Measurements from ENCODE around the gene LEFTY1.

DNA sequence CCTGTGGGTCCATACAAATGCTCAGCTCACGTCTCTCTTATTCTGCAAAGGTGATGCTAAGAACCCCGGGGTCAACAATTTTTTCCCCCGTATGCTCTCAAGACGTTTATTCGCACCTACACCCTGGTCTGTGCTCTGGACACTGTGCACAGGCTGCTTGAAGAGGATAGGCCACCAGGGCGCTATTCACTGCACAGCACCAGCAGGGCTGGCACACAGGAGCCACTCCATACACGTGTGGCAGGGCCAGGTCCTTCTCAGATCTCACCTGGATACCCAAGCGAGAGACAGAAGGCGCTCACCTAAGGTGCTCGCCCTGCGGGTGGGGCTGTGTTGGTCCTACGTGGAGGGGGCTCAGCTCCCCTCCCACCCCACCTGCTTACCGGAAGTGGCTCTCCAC, 23.4 kb downstream of the LEFTY1 start:
- TF ChIP-seq TCF7L2 (IDR thresholded peaks at IDR 0.05; ENCODE audit: low read depth, low read length) = no peak
- TF ChIP-seq, protein P1, sequence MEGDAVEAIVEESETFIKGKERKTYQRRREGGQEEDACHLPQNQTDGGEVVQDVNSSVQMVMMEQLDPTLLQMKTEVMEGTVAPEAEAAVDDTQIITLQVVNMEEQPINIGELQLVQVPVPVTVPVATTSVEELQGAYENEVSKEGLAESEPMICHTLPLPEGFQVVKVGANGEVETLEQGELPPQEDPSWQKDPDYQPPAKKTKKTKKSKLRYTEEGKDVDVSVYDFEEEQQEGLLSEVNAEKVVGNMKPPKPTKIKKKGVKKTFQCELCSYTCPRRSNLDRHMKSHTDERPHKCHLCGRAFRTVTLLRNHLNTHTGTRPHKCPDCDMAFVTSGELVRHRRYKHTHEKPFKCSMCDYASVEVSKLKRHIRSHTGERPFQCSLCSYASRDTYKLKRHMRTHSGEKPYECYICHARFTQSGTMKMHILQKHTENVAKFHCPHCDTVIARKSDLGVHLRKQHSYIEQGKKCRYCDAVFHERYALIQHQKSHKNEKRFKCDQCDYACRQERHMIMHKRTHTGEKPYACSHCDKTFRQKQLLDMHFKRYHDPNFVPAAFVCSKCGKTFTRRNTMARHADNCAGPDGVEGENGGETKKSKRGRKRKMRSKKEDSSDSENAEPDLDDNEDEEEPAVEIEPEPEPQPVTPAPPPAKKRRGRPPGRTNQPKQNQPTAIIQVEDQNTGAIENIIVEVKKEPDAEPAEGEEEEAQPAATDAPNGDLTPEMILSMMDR (IDR thresholded peaks at IDR 0.05) = no peak

All from Panc1 (cell line).